KBM-7 (cell line): Measurements from ENCODE around the gene WNT9B.

Experiments
- DNase-seq: peaks from one replicate; pipeline ENCODE4 v3.0.0-alpha.2; 2015
- in situ Hi-C: fragments of 300-500 bp; cut with MboI; formaldehyde crosslinking; loops from 2 replicates; pipeline ENCODE4 v1.14.3; 2020; ENCODE audit warnings: low sequenced_read_pairs, low pct_unique_long_range_greater_than_20kb, mixed read lengths

WNT9B gene

GRCh38 chr17:46851029-46851741 is at the start of gene WNT9B:
Gene WNT9B (plus strand): TSS chr17:46851583. CDS start chr17:46851639, 56 bp downstream.
- in situ Hi-C loops: loop anchor here (10.0 kb wide), 1 partner anchor 84 kb away; no protein-coding TSS in a partner anchor
- DNase-seq: no peak

- no peak for DNase-seq
- in situ Hi-C loops: loop anchor here (25.0 kb wide), 1 partner anchor 815 kb away; the partner anchor contains the start of gene STH
These were observed 48.6 kb upstream of the WNT9B start for GRCh38 chr17:46802800-46803199.

- in situ Hi-C loops: loop anchor here (25.0 kb wide), 1 partner anchor 816 kb away; the partner anchor contains the start of gene STH
- no peak for DNase-seq
These were observed 47.8 kb upstream of the WNT9B start for GRCh38 chr17:46803544-46803943.

GRCh38 chr17:46805771-46806170 is 45.6 kb upstream of the WNT9B start:
- no peak for DNase-seq
- in situ Hi-C loops: loop anchor here (25.0 kb wide), 1 partner anchor 818 kb away; the partner anchor contains the start of gene STH

- no peak for DNase-seq
- in situ Hi-C loops: loop anchor here (25.0 kb wide), 1 partner anchor 822 kb away; the partner anchor contains the start of gene STH
These were observed 42.2 kb upstream of the WNT9B start for GRCh38 chr17:46809110-46809571.

GRCh38 chr17:46810837-46811236 is 40.5 kb upstream of the WNT9B start:
- no peak for DNase-seq
- in situ Hi-C loops: loop anchor here (25.0 kb wide), 1 partner anchor 824 kb away; the partner anchor contains the start of gene STH

- no peak for DNase-seq
- in situ Hi-C loops: loop anchor here (25.0 kb wide), 1 partner anchor 825 kb away; the partner anchor contains the start of gene STH
These were observed 39.3 kb upstream of the WNT9B start for GRCh38 chr17:46811978-46812583.

- in situ Hi-C loops: loop anchor here (25.0 kb wide), 1 partner anchor 825 kb away; the partner anchor contains the start of gene STH
These were observed 38.6 kb upstream of the WNT9B start for GRCh38 chr17:46812624-46813318.

GRCh38 chr17:46813920-46814319 is 37.5 kb upstream of the WNT9B start:
- no peak for DNase-seq
- in situ Hi-C loops: loop anchor here (25.0 kb wide), 1 partner anchor 827 kb away; the partner anchor contains the start of gene STH

More at GRCh38 chr17:46812624-46813318, 38.6 kb upstream of the WNT9B start:
- no peak for DNase-seq

GRCh38 chr17:46814446-46814845 is 36.9 kb upstream of the WNT9B start:
- no peak for DNase-seq
- in situ Hi-C loops: loop anchor here (25.0 kb wide), 1 partner anchor 827 kb away; the partner anchor contains the start of gene STH

- in situ Hi-C loops: loop anchor here (25.0 kb wide), 1 partner anchor 828 kb away; the partner anchor contains the start of gene STH
- DNase-seq: no peak
These were observed 35.7 kb upstream of the WNT9B start for GRCh38 chr17:46815474-46816353.

- in situ Hi-C loops: loop anchor here (25.0 kb wide), 1 partner anchor 830 kb away; the partner anchor contains the start of gene STH
- DNase-seq: no peak
These were observed 34.1 kb upstream of the WNT9B start for GRCh38 chr17:46817151-46817900.

GRCh38 chr17:46817901-46818209 is 33.5 kb upstream of the WNT9B start:
- in situ Hi-C loops: loop anchor here (25.0 kb wide), 1 partner anchor 831 kb away; the partner anchor contains the start of gene STH
- DNase-seq: no peak

GRCh38 chr17:46818316-46818928 is 33.0 kb upstream of the WNT9B start, which contains the start of gene WNT3:
Gene WNT3 (minus strand): TSS chr17:46818692. CDS start chr17:46818597, 95 bp downstream.
- no peak for DNase-seq
- in situ Hi-C loops: loop anchor here (25.0 kb wide), 1 partner anchor 831 kb away; the partner anchor contains the start of gene STH

- in situ Hi-C loops: loop anchor here (25.0 kb wide), 1 partner anchor 832 kb away; the partner anchor contains the start of gene STH
These were observed 32.2 kb upstream of the WNT9B start for GRCh38 chr17:46818929-46819859.

GRCh38 chr17:46819906-46820351 is 31.5 kb upstream of the WNT9B start:
- DNase-seq: no peak
- in situ Hi-C loops: loop anchor here (25.0 kb wide), 1 partner anchor 833 kb away; the partner anchor contains the start of gene STH

More at GRCh38 chr17:46818929-46819859, 32.2 kb upstream of the WNT9B start:
- DNase-seq: no peak
